ENCODE data around the gene RSAD1.

The RSAD1 gene

DNA sequence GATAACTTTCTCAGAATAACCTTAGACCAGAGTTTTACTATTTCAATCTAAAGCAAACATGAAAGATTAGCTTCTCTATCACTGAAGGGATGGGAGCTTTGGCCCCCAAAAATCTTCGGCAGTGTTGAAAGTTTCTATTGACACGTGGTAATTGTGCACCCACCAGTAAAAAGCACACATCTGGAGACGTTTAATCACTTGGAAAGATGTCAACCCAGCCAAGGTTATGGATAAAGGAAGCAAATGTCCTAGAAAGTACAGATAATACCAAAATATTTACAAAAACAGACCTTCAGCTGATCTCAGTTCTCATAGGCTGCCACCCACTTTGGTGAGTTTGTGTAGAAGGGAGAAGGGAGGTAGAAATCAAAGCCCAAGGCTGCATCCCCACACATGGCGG lies 34.8 kb downstream of the RSAD1 start:
- no peaks in the 10 kb centered on the region for H3K27me3 Mint-ChIP-seq
- no peak for ATAC-seq
- H3K4me1 Mint-ChIP-seq, result peaks cover 40% of the 10 kb centered on the region
- H3K27ac Mint-ChIP-seq, result no peak overlapping the region
- H3K9me3 Mint-ChIP-seq, result no peaks in the 10 kb centered on the region
- no peak for DNase-seq
- H3K4me3 Mint-ChIP-seq, result no peak overlapping the region

DNA sequence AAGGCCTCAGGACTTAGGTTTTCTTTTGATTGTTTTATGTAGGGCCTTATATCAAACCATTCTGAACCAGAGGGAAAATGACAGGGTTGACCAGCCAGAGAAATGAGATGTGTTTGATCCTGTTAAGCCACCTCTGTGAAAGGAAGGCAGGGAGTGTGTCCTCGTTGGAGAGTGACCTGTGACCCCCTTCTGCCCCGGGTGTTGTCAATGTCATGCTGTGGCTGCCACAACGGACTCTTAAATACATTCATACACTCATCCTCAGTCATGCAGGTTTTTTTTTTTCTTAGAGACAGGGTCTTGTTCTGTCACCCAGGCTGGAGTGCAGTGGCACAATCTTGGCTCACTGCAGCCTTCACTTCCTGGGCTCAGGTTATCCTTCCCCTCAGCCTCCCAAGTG lies 35.7 kb downstream of the RSAD1 start:
- H3K27ac Mint-ChIP-seq, result no peak overlapping the region
- no peaks in the 10 kb centered on the region for H3K27me3 Mint-ChIP-seq
- H3K9me3 Mint-ChIP-seq, result no peaks in the 10 kb centered on the region
- DNase-seq (no peak), ATAC-seq (no peak)
- peaks cover 31% of the 10 kb centered on the region for H3K4me1 Mint-ChIP-seq
- no peak overlapping the region for H3K4me3 Mint-ChIP-seq

DNA sequence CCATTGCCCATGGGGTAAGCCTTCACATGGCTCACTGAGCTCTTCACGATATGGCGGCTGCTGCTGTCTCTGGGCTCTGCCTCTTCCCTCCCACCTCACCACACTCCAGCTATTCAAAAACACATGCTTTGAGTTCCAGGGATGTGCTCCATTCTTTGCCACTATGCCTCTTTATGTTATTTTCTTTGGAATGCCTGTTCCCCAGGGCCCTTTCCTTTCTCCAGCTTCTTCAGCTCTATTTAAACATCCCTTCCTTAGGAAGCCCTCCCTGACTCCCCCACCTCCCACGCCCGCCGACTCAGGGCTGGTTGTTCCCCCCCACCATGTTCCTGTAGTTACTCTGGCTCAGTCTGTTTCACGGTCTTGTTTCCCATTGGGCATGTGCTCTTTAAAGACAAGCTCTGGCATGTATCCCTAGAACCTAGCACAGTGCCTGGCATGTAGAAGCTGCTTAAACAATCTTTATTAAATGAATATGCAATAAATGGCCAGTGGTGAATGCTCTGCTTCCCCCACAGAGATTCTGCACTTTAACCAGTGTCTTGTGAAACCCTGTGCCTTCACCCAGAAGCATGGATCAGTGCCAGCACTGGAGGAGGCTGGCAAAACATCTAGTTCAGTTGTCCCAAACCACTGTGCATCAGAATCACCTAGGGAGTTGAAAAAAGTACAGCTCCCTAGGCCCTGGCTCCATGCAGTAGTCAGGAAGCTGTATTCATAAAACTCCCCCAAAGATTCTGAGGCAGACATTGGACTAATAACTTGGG lies 36.5 kb downstream of the RSAD1 start:
- Mint-ChIP-seq H3K9me3 (no peaks in the 10 kb centered on the region), H3K27ac (peak overlapping the region in 1 of 2 donors; percentile 42), H3K4me1 (peaks cover 24% of the 10 kb centered on the region), H3K27me3 (no peaks in the 10 kb centered on the region), H3K4me3 (no peak overlapping the region)
- ATAC-seq (no peak), DNase-seq (no peak)

DNA sequence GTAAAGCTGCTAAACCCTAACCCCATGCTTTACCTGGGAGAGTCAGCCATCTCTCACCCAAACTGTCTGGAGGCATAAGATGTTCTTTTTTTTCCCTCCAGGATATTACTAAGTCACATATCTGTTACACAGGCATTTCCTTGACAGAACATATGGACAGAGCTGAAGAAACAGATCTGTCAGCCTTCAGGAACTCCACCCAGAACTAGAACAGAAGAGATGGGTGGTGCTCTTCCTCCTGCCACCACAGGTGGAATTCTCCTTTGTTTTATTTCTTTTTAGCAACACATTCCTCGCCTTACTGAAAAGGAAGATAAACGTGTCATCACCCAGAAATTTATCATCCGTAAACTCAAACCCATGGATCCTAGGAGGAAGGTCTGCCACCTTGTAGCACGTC lies 38.4 kb downstream of the RSAD1 start:
- Mint-ChIP-seq H3K4me3 (no peak overlapping the region), H3K27me3 (no peaks in the 10 kb centered on the region)

DNA sequence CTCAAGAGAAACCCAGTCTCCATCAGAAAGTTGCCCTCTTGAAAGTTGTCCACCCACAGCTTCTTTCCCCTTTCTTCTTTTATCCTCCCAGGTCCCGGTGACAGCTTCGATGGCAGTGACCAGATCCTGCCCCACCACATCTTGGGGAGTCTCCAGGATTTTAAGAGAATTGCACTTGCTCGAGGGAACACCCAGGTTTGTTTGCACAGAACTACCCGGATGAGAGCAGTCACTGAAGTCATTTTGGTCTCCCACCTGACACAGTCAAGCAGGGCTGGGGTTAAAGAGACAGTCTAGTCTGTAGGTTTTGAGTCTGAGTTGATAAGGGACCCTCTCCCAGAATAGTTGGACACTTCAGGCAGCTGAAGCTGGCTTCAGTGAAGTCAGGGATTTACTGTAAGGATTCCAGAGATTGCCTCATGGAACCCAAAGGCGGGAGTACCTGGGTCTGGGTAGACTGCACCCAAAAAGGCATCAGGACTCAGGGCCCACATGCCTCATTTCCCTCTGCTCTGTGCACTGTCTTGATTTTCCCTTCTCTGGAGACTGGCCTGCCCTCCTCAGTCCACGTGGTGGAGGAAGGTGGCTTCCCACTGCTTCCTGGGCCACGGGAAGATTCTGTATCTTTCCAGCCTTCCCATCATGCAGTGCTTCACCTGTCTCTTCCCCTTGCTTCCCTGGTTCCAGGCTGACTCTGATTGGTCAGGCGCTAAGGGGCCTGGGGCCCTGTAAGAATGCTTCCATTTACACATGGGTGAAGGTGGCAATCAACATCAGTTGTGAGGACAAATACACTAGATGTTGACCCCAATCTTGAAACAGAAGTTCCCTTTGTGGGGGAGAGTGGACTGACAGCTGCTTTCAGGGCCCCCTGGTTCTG lies 39.1 kb downstream of the RSAD1 start:
- H3K4me3 Mint-ChIP-seq, result no peak overlapping the region
- no peak overlapping the region for H3K27ac Mint-ChIP-seq
- H3K27me3 Mint-ChIP-seq, result no peaks in the 10 kb centered on the region
- no peak for ATAC-seq
- H3K9me3 Mint-ChIP-seq, result no peaks in the 10 kb centered on the region
- DNase-seq, result no peak
- no peaks in the 10 kb centered on the region for H3K4me1 Mint-ChIP-seq

More for the DNA sequence above, 38.4 kb downstream of the RSAD1 start:
- H3K4me1 Mint-ChIP-seq, result peaks cover 6% of the 10 kb centered on the region
- H3K27ac Mint-ChIP-seq, result no peak overlapping the region
- H3K9me3 Mint-ChIP-seq, result no peaks in the 10 kb centered on the region
- DNase-seq (no peak), ATAC-seq (no peak)

DNA sequence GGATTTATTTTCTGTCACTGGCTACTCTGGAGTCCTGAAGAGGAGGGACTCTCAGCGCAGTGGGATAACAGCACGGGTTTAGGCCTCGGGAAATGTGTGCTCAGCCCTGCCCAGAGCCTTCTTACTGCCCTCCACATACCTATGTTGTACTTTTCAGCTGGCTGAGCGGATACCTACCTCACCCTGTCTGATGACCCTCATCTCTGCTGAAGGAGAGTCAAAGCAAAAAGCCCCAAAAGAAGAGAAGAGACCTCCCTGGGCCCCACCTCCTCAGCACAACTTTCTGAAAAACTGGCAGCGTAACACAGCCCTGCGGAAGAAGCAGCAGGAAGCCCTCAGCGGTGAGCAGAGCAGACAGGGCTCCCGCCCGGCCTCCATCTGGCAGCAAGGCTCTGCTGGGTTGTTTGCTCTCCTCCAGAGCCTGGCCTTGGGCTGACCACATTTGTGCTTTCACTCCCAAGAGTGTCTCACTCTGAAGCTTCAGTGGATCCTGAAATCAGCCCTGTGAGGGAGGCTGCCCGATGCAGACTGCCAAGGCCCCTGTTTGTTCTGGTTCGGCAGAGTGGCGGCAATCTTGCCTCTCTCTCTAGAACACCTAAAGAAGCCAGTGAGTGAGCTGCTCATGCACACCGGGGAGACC lies 39.8 kb downstream of the RSAD1 start:
- Mint-ChIP-seq H3K27ac (peak overlapping the region in 1 of 2 donors; percentile 61), H3K9me3 (no peaks in the 10 kb centered on the region), H3K4me1 (no peaks in the 10 kb centered on the region), H3K27me3 (no peaks in the 10 kb centered on the region), H3K4me3 (no peak overlapping the region)
- no peak for DNase-seq
- ATAC-seq, result no peak

DNA sequence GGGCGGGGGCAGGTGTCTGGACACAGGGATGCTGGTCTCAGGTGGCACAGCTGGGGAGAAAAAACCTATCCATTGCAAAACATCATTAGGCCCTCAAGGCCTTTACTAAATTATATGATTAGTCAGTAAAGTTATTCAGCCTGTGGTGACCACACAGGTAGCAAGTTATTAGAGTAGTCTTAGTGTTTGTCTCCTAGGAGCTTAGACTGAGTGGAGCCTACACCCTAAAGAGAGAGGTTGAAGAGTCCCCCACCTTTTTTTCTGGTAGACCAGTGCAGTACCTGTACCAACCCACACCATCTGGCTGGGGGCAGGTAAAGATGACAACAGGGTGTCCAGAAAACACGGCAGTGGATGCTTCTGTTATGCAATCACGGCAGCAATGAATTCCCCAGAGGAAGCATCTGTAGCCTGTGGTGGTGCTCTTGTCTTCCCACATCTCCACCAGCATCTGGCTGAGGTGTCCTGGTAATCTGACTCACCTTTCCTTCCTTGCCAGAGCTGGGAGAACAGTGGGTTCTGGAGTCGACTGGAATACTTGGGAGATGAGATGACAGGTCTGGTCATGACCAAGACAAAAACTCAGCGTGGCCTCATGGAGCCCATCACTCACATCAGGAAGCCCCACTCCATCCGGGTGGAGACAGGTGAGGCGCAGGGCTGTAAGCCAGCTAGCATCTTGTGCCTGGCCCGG lies 40.6 kb downstream of the RSAD1 start:
- Mint-ChIP-seq H3K27ac (no peak overlapping the region), H3K4me1 (no peaks in the 10 kb centered on the region), H3K27me3 (no peaks in the 10 kb centered on the region), H3K9me3 (no peaks in the 10 kb centered on the region), H3K4me3 (no peak overlapping the region)
- no peak for ATAC-seq
- no peak for DNase-seq

DNA sequence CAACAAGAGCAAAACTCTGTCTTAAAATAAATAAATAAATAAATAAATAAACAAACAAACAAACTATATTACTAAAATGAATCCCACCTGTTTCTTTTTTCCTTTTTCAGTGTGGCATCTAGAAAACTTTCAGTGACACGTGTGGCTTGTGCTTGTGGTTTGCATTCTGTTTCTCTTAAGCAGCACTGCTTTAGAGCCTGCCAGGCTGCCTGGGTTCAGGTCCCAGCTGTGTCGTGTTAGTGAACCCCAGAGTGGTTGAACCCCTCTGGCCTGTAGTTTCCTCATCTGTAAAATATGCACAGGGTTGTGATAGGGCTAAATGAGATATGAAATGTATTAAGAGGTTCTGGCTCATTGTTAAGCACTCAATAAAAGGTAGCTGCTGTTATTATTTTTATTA lies 41.8 kb downstream of the RSAD1 start:
- H3K9me3 Mint-ChIP-seq, result no peaks in the 10 kb centered on the region
- H3K27me3 Mint-ChIP-seq, result no peaks in the 10 kb centered on the region
- no peak for ATAC-seq
- H3K27ac Mint-ChIP-seq, result no peak overlapping the region
- H3K4me3 Mint-ChIP-seq, result no peak overlapping the region
- H3K4me1 Mint-ChIP-seq, result no peaks in the 10 kb centered on the region
- DNase-seq, result no peak

DNA sequence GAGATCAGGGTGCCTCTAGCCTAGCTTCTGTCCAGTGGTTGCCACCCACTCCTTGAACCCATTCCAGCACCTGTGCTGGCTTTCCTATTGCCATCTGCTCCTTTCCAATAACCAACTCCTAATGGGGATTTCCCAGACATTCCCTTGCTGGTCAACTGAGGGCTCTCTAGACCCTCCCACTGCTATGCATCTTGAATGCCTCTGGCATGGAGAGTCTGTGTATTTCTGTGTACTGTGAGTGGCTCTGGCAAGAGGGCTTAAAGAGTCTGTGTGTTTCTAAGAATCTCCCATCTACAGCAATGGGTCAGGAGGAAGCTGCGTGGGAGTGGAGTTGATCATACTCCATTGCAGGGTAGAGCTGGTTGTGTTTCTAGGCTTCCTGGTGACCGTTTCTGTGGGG lies 42.9 kb downstream of the RSAD1 start:
- no peaks in the 10 kb centered on the region for H3K27me3 Mint-ChIP-seq
- no peak overlapping the region for H3K4me3 Mint-ChIP-seq
- no peaks in the 10 kb centered on the region for H3K9me3 Mint-ChIP-seq
- no peak for ATAC-seq
- H3K27ac Mint-ChIP-seq, result peak overlapping the region in 1 of 2 donors; percentile 12
- no peak for DNase-seq
- no peaks in the 10 kb centered on the region for H3K4me1 Mint-ChIP-seq

DNA sequence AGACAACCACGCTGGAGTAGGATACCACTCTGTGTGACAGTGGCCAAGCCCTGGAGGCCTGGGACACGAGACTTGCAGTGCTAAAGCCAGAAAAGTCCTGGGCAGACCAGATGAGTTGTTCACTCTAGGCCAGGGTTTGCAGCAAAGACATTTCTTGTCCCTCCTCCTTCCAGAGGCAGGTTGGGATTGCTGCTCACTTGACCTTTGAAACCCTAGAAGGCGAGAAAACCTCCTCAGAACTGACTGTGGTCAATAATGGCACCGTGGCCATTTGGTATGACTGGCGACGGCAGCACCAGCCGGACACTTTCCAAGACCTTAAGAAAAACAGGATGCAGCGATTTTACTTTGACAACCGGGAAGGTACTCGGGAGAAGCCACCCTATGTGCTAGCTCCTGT lies 44.1 kb downstream of the RSAD1 start:
- ATAC-seq (no peak), DNase-seq (no peak)
- no peak overlapping the region for H3K4me3 Mint-ChIP-seq
- H3K27me3 Mint-ChIP-seq, result no peaks in the 10 kb centered on the region
- no peaks in the 10 kb centered on the region for H3K9me3 Mint-ChIP-seq
- no peak overlapping the region for H3K27ac Mint-ChIP-seq
- no peaks in the 10 kb centered on the region for H3K4me1 Mint-ChIP-seq

DNA sequence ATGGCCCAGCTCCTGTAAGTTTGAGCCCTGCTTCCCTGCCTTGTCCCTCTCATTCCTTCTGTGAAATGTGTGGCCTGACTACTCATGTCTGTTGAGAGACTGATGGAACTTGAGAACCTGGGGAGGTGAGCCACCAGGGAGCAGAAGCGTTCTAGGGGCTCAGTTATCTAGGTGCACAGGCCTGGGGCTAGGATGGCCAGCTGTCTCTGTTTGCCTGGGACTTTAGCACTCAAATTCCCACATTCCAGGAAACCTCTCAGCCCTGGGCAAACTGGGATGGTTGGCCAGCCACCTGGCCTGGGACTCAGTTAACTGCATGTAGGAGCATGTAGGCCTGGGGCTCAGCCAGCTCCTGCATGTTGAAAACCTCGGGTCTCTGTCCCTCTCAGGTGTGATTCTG lies 44.5 kb downstream of the RSAD1 start:
- DNase-seq (no peak), ATAC-seq (no peak)
- Mint-ChIP-seq H3K27ac (no peak overlapping the region), H3K9me3 (no peaks in the 10 kb centered on the region), H3K4me3 (no peak overlapping the region), H3K27me3 (peaks cover under 1% of the 10 kb centered on the region), H3K4me1 (no peaks in the 10 kb centered on the region)

DNA sequence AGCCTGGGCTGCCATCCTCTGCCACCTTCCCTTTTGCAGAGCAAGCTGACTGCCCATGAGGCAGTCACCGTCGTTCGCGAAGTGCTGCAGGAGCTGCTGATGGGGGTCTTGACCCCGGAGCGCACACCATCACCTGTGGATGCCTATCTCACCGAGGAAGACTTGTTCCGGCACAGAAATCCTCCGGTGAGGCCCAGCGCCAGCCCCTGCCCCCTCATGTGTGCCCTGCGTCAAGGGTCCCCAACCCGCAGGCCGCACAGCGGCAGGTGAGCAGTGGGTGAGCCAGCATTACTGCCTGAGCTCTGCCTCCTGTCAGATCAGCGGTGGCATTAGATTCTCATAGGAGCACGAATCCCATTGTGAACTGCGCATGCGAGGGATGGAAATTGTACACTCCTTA lies 46.2 kb downstream of the RSAD1 start:
- DNase-seq, result no peak
- no peak for ATAC-seq
- Mint-ChIP-seq H3K27ac (no peak overlapping the region), H3K27me3 (peaks cover 17% of the 10 kb centered on the region), H3K4me1 (no peaks in the 10 kb centered on the region), H3K4me3 (no peak overlapping the region), H3K9me3 (no peaks in the 10 kb centered on the region)

DNA sequence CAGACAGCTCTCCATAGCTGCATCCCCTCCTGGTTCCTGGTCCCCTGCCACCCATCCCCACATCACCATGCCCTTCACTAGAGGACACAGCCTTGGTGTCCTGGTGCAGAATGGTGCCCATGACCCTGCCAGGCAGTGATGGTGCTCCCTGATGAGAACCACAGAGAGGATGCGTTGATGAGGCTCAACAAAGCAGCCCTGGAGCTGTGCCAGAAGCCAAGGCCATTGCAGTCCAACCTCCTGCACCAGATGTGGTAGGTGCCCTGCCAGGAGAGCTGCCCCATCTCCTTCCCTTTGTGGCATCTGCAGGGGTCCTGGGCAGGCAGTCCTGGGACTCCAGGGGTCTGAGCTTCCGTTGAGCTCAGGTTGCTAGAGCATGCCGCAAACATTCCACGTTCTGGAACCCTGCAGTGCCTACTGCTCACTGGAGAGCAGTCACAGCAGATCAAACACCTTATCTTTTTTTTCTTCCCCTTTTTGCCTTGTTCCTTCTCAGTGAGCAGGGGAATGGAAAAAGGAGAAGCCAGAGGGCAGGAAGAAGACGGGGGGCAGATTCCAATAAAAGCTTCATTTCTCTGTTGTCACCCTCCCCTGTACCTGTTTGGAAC lies 48.6 kb downstream of the RSAD1 start:
- Mint-ChIP-seq H3K27ac (no peak overlapping the region), H3K27me3 (peaks cover 41% of the 10 kb centered on the region), H3K9me3 (no peaks in the 10 kb centered on the region), H3K4me3 (no peak overlapping the region), H3K4me1 (peaks cover 7% of the 10 kb centered on the region)
- no peak for DNase-seq
- no peak for ATAC-seq

DNA sequence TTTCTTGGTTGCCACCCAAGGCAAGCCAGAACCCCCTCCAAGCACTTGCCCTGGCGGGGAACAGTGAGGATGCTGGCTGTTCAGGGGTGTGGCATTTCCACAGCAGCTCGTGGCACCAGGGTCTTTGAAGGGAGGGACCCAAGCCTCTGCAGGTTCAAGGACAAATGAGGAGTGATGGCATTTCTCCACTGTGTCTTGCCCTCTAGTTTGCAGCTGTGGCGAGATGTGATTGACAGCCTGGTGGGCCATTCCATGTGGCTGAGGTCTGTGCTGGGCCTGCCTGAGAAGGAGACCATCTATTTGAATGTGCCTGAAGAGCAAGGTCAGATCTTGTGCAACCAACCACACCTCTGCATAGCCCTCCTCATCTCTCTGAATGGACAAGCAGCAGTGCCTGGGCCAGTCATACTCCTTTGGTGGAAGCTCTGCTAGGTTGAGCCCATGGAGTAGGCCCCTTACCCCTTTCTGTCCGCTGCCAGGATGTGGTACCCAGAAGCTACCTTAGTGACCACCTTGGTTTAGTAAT lies 49.4 kb downstream of the RSAD1 start:
- DNase-seq (no peak), ATAC-seq (no peak)
- Mint-ChIP-seq H3K9me3 (no peaks in the 10 kb centered on the region), H3K4me1 (peaks cover 14% of the 10 kb centered on the region), H3K4me3 (no peak overlapping the region), H3K27me3 (peaks cover 49% of the 10 kb centered on the region), H3K27ac (no peak overlapping the region)

DNA sequence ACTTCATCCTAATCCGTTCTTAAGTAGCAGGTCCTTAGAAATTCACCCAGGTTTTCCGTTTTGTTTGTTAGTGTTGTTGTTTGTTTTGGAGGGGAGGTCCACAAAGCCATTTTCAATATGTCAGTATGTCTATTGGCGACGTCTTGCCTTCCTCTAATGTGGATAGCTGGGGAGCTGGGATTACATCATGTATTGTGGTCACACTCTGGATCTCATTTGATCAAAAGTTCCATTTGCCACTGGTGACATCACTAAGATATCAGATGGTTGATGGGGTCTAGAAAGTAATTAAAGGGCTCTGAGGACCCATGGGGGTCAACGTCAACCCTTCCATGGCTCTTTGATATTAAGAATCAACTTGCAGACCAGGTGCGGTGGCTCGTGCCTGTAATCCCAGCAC lies 51.2 kb downstream of the RSAD1 start:
- Mint-ChIP-seq H3K4me3 (no peak overlapping the region), H3K27ac (no peak overlapping the region), H3K9me3 (no peaks in the 10 kb centered on the region), H3K27me3 (peaks cover 67% of the 10 kb centered on the region), H3K4me1 (peaks cover 32% of the 10 kb centered on the region)
- no peak for ATAC-seq
- no peak for DNase-seq

Measured in stimulated activated naive CD8-positive, alpha-beta T cell treated with anti-CD3 and anti-CD28 coated beads, Interleukin-15, amount 100 ng/mL, for 72 hours (primary cell).